Forelimb muscle (tissue), 1 donor: ENCODE results near the gene METTL25. TPM values are rescaled to one million over a fixed set of nuclear protein-coding genes. Genes with fewer than 3 reads are reported as not detected.

Experiments
- DNase-seq: peaks from one replicate; pipeline ENCODE4 v3.0.0-alpha.2; 2013; ENCODE audit warnings: low read depth
- polyA plus RNA-seq: library from polyadenylated mRNA; unstranded; fragments of 120-200 nt; gene quantifications from one replicate; pipeline ENCODE4 v1.2.1, GENCODE V29; 2013; ENCODE audit not compliant: insufficient read length

The METTL25 gene
- polyA plus RNA-seq, 1 donor, result 9.2 TPM

GRCh38 chr12:82407481-82407880, 49.2 kb downstream of the METTL25 start:
- no peak for DNase-seq

DNA sequence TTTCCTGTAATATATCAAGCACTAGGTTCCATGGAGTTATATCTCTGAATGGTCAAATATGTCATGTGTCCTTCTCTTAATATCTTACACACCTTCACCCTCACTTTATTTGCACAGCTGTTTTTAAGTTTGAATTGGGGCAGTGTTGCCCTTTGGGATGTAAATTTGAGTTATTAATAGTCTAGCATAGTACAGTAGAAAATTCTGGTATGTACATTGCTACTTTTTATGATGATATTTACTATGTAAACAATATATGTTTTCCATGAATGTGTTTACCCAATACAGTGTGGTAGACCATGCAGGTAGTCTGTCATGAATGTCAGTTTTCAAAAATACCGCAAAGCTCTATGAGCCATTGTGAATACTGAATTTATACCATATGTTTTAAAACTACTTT, 50.5 kb downstream of the METTL25 start:
- no peak for DNase-seq

GRCh38 chr12:82411546-82412230, 53.4 kb downstream of the METTL25 start:
- DNase-seq, result no peak

DNA sequence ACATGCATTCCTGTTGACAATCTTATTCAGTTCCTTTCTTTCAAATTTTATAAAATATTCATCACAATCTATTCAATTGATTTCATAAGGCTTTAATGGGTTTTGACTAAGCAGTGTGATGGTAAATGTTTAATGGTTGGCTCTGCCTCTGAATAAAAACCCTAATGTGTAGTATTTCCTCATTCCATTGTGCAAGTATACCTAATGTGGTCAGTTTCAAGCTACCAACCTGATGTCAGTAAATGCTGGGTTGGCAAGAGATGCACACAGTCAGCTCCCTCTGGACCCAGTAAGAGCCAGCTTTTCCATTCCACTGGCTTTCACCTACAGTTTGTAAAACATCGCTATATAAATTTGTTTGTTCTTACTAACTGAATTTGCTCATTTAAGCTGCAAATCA, 53.9 kb downstream of the METTL25 start:
- DNase-seq, result no peak

DNA sequence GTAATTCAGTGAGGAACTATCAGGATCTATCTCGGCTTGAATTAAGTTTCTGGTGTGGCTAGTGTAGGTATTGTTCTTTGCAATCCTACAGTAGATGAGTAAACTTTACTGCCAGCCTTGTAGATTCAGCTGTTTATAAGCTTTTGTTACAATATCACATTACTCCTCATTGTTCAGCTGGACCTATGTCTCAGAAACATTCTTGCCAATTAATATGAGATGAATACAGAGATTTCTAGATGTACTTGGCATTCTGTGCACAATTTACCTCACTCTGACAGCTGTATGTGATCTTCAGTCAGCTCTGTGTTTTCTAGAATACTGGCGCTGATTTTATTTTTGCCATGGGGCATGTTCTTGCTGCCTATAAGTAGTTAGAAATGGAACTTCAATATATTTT, 55.7 kb downstream of the METTL25 start:
- DNase-seq, result peak; percentile 2

GRCh38 chr12:82414926-82415325, 56.6 kb downstream of the METTL25 start:
- DNase-seq, result no peak

GRCh38 chr12:82415402-82415801, 57.1 kb downstream of the METTL25 start:
- no peak for DNase-seq

DNA sequence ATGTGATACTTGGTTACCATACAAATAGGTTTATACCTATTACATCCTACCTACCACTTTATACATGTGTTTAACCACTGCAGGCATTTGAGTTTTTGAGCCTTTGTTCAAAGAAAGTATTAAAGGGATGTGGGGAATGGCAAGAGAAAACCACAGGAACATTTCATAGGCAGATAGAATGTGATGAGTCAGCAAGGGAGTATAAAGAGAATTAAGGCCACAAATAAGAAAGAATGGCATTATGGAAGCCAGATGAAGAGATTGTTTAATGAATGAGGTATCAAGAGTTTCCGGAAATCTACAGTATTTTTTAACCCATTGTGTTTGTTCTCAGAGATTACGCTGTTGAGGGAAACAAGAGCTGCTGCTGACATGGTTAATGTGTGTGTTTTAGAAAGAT, 66.9 kb downstream of the METTL25 start:
- DNase-seq, result no peak

GRCh38 chr12:82426081-82426480, 67.8 kb downstream of the METTL25 start:
- no peak for DNase-seq

DNA sequence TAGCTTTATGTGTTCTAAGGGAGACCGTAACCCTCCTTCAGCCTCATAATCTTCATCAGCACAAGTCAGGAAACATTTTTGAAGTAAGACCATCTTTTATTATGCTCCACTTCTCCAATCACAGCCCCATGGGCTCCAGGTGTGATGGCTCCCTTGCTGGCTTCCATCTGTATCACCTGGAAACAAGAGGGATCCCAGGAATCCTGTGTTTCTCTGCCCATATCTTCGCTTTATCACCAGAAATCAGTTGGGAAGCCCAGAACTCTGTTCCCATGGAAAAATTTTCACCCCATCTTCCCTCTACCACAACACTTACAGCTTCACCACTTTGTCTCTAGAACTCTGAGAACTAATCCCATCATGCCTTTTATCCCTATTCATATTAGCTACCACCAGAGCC, 68.3 kb downstream of the METTL25 start:
- no peak for DNase-seq

- no peak for DNase-seq
These were observed 72.3 kb downstream of the METTL25 start for GRCh38 chr12:82430541-82431145.

- DNase-seq, result no peak
These were observed 76.1 kb downstream of the METTL25 start for GRCh38 chr12:82434392-82434911.

GRCh38 chr12:82436354-82436753, 78.0 kb downstream of the METTL25 start:
- DNase-seq, result no peak

GRCh38 chr12:82437744-82438143, 79.4 kb downstream of the METTL25 start:
- DNase-seq, result no peak

- DNase-seq, result no peak
These were observed 80.0 kb downstream of the METTL25 start for GRCh38 chr12:82438356-82438755.

DNA sequence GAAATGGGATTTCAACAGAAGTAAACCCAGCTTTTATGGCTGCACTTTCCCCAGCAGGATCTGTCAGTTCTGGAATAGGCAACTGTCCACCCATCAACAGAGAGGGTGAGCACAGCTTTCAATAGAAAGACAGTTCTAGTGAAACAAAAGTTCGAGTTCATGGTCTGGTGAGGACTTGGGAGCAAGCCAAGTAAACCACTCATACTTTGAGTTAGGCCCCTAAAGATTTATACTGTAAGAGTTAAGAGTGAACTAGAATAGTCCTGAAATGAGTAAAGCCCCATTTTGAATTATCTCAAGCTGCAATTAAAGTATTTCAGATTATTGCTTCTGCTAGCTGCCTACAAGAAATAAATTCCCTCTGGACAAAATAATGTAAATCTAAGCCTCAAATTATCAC, 82.6 kb downstream of the METTL25 start:
- no peak for DNase-seq

GRCh38 chr12:82448911-82449578, 90.7 kb downstream of the METTL25 start:
- no peak for DNase-seq

- DNase-seq, result no peak
These were observed 98.3 kb downstream of the METTL25 start for GRCh38 chr12:82456633-82457032.

DNA sequence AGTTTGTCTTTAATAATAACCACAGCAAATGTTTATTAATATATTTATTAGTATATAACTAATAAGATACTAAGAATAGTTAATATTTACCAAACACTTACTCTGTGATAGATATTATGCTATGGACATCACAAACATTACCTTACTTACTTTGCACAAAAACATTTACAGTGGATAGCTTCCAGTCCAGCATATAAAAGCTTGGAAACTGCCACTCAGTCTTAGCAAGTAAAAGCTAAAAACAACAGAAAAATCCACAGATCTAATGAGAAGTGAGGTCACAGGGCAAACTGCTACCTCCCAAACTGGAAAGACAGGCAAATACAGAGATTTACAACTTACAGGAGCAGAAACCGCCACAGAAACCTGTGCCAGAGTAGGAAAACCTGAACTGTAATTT, 99.8 kb downstream of the METTL25 start:
- no peak for DNase-seq

DNA sequence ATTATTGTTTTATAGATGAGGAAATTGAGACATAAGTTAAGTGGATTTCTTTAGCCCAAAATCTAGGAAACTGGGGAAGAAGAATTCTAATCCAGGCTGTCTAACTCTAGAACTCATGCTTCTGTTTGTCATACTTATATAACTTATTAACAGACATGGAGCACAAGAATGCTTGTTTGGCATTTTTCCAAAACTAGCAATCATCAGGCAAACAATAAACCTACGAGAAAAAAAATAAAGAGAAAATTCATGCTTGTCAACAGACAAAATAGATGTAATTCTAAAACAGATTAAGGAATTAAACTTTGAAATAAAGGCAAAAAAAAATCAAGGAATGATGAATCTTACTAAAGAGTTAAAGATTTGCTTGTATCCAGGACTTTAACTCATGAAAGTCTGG, 103.1 kb downstream of the METTL25 start:
- no peak for DNase-seq

DNA sequence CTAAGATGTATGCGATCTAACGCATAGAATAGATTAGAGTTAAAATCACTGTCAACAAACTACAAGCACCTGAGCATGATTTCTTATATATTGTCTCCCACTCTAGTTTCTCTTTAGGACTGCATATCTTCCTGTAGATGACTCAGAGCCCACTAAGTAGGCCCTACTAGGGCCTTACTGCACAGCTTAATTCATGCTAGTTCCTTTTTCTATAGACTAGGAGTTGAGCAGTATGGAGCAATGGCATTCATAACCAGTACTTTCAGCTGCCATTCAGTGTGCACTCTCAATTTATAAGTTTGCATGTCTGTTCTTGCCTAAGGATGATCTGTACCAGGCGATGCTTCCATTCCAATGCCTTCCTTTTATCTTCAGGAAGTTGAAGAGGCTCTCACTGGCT, 103.5 kb downstream of the METTL25 start:
- no peak for DNase-seq

DNA sequence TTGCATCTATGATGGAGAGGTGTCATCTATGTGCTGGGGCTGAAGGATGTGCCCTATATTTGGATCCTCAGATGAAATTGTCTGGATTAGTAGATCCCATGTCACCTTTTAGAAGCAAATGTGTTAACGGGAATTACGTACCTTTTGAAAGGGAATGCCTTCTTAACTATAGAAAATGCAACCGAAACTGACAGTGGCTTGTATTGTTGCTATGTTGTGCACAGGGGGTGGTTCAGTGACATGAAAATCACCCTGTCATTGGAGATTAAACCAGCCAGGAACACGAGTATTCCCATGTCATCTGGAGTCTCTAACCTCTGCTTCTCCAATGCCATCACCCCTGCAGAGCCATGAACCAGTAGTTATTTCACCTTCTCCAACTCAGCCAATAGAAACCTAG, 110.2 kb downstream of the METTL25 start:
- no peak for DNase-seq

- DNase-seq, result no peak
These were observed 112.7 kb downstream of the METTL25 start for GRCh38 chr12:82470906-82471512.
